GM18873 (cell line): ENCODE results near the gene FRMD1.

ENCODE experiments used
- ATAC-seq: cut with Tn5 transposase; IDR thresholded peaks from one replicate; pipeline ENCODE4 v1.9.1; 2021; ENCODE audit warnings: mild to moderate bottlenecking, moderate library complexity, moderate number of reproducible peaks; ENCODE audit not compliant: unreplicated experiment, low FRiP score

The FRMD1 gene

GRCh38 chr6:168045706-168046620 lies 33.0 kb downstream of the FRMD1 start:
- ATAC-seq: no peak

DNA sequence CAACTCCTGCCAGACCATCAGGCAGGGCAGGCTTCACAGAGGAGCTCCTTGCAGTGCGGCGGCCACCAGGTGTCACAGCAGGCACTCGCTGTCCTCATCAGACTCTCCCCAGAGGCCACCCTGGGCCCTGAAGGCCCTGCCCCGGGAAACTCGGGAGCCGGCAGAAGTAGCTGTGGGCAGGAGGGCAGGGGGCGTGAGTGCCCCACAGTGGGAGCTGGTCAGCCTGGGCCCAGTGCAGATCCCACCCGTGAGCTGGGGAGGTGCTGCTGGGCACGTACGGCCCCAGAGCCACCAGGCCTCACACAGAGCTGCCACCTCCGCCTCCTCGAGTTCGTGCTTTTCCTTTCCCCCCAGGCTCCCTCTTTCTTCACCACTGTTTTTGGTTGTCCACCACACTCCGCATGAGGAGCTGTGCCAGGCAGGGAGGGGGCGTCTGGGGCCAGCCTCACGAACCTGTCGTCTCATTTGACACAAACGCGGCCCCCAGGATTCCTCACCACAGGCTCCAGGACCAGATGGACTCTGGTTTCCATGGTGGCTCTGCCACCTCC lies 33.8 kb downstream of the FRMD1 start:
- ATAC-seq: no peak

- ATAC-seq: no peak
Observed at GRCh38 chr6:168044521-168045130, 34.4 kb downstream of the FRMD1 start.

- ATAC-seq: no peak
Observed at GRCh38 chr6:168043848-168044415, 35.1 kb downstream of the FRMD1 start.

- ATAC-seq: no peak
Observed at GRCh38 chr6:168043193-168043847, 35.7 kb downstream of the FRMD1 start.

- ATAC-seq: no peak
Observed at GRCh38 chr6:168042426-168043192, 36.4 kb downstream of the FRMD1 start.

GRCh38 chr6:168041928-168042327 lies 37.1 kb downstream of the FRMD1 start:
- no peak for ATAC-seq

DNA sequence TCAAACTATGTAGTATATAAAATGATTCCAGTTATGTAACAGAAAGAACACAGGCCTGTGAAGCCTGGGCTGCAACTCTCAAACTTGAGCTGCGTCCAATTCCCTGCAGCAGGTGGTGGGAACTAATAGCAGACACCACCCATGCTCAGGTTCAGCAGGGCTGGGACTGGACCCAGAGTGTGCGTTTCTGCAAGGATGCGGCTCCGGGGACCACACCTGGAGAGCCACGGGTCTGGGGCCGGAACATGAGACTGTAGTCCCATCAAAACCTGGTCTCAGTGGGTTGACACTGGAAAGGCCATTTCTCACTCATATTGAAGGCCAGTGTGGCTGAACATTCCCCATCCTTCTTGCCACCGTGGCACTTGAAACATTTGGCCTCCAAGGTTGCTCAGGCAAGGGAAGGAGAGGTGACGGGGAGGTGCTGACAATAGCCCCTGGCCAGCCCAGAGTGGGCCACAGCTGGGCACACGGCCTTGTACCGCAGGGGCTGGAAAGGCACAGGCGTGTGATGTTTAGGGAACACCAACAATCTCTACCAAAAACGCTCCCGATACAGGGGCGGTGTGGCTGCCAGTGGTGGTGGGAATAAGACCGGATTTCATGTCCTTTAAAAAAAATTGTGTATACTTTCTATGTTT lies 38.0 kb downstream of the FRMD1 start:
- ATAC-seq: no peak

- no peak for ATAC-seq
Observed at GRCh38 chr6:168039849-168040248, 39.2 kb downstream of the FRMD1 start.

DNA sequence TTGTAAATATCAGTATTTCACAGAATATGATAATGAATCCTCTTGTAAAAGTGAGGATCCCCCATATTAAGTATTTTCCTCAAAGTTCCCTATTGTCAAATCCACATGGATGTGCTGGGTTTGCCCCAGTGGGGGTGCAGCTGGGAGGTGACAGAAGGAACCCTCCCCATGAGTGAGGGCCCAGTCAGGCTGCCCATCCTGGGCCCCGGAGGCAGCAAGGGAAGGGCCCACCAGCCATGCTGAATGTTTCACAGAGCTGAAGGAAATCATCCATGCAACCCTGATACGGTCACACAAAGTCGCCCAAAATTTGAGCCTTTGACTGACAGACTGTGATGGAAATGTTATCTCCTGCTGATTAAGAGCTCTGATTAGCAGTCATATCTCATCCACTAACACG lies 39.7 kb downstream of the FRMD1 start:
- no peak for ATAC-seq

DNA sequence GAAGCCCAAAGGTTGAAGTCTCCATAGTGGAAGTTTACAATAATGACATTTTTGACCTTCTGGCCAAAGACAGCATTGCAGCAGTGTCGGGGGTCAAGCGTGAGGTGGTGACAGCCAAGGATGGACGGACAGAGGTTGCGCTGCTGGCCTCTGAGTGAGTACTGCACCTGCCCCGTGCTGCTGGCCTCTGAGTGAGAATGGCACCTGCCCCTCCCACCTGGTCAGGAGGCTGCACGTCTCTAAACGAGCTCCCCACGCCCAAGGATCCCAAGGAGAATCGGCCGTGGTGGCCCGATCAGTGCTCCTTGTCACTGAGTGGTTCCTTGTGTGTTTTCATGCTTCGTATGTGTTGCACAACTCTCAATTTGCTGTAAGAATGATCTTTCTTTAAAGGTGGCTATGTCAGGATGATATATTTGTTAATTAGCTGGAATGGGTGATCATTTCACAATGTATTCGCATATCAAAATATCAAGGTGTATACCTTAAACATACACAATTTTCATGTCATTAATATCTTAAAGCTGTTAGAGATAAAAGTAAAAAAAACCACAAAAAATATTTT lies 40.4 kb downstream of the FRMD1 start:
- no peak for ATAC-seq

- no peak for ATAC-seq
Observed at GRCh38 chr6:168037856-168038255, 41.2 kb downstream of the FRMD1 start.

DNA sequence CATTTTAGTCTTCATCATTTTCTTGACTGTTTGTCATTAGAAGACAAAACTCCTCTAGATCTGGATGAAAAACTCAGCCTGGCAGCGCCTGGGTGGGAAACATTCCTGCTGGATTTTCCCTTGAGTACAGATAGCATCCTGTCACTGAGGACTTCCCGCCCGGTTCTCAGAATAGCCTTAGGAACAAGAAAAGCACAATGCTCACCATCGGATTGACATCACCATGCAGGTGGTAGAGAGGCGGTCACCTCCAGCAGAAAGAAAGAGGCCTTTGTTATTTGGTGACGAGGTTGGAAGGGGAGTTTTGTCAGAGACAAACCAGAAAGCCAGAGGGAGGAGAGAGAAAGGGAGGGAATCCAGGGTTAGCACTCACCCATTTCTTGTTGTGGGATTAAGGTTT lies 41.8 kb downstream of the FRMD1 start:
- ATAC-seq: no peak

DNA sequence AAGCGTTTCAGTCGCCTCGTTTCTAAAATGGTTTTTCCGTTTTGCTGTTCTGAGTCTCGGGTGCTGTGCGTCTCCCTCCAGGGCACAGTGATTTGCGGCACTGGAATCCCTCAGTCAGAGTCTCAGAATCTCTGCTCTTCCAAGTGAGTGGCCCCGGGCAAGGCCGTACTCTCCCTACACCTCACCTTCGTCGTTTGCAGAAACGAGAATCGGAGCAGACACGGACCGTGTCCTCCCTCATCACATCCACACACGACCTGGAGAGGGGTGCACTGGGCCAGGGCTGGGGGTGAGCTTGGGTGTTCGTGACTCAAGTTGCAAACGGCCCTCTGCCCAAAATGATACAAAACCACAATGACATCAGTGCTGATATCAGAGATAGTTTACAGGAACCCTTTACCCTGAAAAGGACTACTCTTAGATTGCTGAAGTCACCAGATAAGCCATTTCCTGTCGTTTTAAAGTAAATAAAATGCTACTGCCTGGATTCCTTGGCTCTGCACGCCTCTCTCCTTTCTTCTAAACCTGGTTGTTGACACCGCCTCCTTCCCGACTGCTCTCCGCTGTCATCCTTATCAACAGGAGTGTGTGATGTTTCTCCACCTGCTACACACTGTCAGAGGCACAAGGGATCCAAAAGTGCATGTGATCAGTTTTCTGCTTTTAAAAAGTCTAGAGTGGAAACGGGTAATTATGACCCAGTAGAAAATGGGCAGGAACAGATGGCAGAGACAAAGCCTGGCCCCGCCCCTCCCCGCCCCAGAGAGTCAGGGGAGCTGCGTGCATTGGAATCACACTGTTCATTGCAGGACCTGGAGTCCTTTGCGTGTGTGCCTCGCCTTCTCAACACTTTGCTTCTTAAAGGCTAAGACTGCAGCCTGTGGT lies 43.1 kb downstream of the FRMD1 start:
- no peak for ATAC-seq

DNA sequence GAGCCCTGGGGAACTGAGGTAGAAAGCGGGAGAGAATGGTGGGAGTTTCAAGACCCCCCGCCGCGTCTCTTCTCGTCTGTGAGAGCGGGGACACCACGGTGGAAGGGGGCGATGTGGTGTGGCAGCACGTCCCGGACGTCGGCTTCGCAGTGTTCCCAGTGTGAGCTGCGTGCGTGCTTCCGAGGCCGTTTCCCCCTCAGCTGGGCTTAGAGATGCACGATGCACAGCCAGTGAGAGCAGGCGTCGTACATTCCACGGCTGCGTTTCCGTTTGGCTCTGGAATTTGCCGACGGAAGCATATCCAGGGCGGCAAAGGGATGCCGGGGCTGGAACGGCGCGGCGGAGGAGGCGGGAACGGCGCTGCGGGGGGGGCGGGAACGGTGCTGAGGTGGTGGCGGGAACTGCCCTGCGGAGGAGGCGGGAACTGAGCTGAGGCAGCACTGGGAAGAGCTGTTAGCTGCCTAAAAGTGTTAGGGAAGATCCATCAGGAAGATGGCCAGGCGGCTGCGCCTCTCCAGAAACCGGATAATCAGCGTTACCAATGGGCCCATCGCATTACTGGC lies 43.8 kb downstream of the FRMD1 start:
- no peak for ATAC-seq

- ATAC-seq: no peak
Observed at GRCh38 chr6:168034537-168034936, 44.5 kb downstream of the FRMD1 start.

- ATAC-seq: no peak
Observed at GRCh38 chr6:168033791-168034190, 45.2 kb downstream of the FRMD1 start.
